Measurements from ENCODE around the gene SPOP.

SPOP gene

GRCh38 chr17:49580055-49580721, 97.7 kb downstream of the SPOP start:
- Mint-ChIP-seq H3K9me3 (no peaks in the 10 kb centered on the region), H3K4me3 (peak overlapping the region in 2 of 3 experiments; percentile 43 to 52), H3K4me1 (no peaks in the 10 kb centered on the region), H3K27ac (no peak overlapping the region), H3K27me3 (ENCODE audit: low read depth) (peaks cover 29% of the 10 kb centered on the region), H3K36me3 (ENCODE audit: low read depth) (no peaks in the 10 kb centered on the region)
- TF ChIP-seq CTCF (IDR thresholded peaks at IDR 0.05; ENCODE audit: unreplicated experiment in 3 of 3) = no peak

GRCh38 chr17:49579522-49579921, 98.4 kb downstream of the SPOP start:
- peak overlapping the region in 1 of 3 experiments; percentile 43 for H3K4me3 Mint-ChIP-seq
- no peak overlapping the region for H3K27ac Mint-ChIP-seq
- H3K4me1 Mint-ChIP-seq = no peaks in the 10 kb centered on the region
- H3K9me3 Mint-ChIP-seq = no peaks in the 10 kb centered on the region
- no peak for TF ChIP-seq CTCF (IDR thresholded peaks at IDR 0.05; ENCODE audit: unreplicated experiment in 3 of 3)
- peaks cover 34% of the 10 kb centered on the region for H3K27me3 Mint-ChIP-seq (ENCODE audit: low read depth)
- no peaks in the 10 kb centered on the region for H3K36me3 Mint-ChIP-seq (ENCODE audit: low read depth)

DNA sequence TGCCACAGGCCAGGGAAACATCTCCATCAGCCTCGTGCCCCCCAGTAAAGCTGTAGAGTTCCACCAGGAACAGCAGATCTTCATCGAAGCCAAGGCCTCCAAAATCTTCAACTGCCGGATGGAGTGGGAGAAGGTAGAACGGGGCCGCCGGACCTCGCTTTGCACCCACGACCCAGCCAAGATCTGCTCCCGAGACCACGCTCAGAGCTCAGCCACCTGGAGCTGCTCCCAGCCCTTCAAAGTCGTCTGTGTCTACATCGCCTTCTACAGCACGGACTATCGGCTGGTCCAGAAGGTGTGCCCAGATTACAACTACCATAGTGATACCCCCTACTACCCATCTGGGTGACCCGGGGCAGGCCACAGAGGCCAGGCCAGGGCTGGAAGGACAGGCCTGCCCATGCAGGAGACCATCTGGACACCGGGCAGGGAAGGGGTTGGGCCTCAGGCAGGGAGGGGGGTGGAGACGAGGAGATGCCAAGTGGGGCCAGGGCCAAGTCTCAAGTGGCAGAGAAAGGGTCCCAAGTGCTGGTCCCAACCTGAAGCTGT, 98.9 kb downstream of the SPOP start:
- TF ChIP-seq CTCF (IDR thresholded peaks at IDR 0.05; ENCODE audit: unreplicated experiment in 3 of 3) = no peak
- Mint-ChIP-seq H3K36me3 (ENCODE audit: low read depth) (no peaks in the 10 kb centered on the region), H3K9me3 (no peaks in the 10 kb centered on the region), H3K27me3 (ENCODE audit: low read depth) (peaks cover 39% of the 10 kb centered on the region), H3K27ac (no peak overlapping the region), H3K4me1 (no peaks in the 10 kb centered on the region), H3K4me3 (peak overlapping the region in 2 of 3 experiments; percentile 32 to 41)

GRCh38 chr17:49578414-49578813, 99.5 kb downstream of the SPOP start:
- H3K27me3 Mint-ChIP-seq (ENCODE audit: low read depth) = peaks cover 41% of the 10 kb centered on the region
- H3K9me3 Mint-ChIP-seq = no peaks in the 10 kb centered on the region
- H3K4me1 Mint-ChIP-seq = no peaks in the 10 kb centered on the region
- TF ChIP-seq CTCF (IDR thresholded peaks at IDR 0.05; ENCODE audit: unreplicated experiment in 3 of 3) = no peak
- no peaks in the 10 kb centered on the region for H3K36me3 Mint-ChIP-seq (ENCODE audit: low read depth)
- H3K27ac Mint-ChIP-seq = no peak overlapping the region
- H3K4me3 Mint-ChIP-seq = no peak overlapping the region

GRCh38 chr17:49577963-49578362, 99.9 kb downstream of the SPOP start:
- H3K4me1 Mint-ChIP-seq = no peaks in the 10 kb centered on the region
- H3K27me3 Mint-ChIP-seq (ENCODE audit: low read depth) = peaks cover 44% of the 10 kb centered on the region
- no peaks in the 10 kb centered on the region for H3K9me3 Mint-ChIP-seq
- peak overlapping the region; percentile 83 to 89 (median 86) for H3K4me3 Mint-ChIP-seq
- no peak overlapping the region for H3K27ac Mint-ChIP-seq
- TF ChIP-seq CTCF (IDR thresholded peaks at IDR 0.05; ENCODE audit: unreplicated experiment in 3 of 3) = no peak
- H3K36me3 Mint-ChIP-seq (ENCODE audit: low read depth) = no peaks in the 10 kb centered on the region

- no peak for TF ChIP-seq CTCF (IDR thresholded peaks at IDR 0.05; ENCODE audit: unreplicated experiment in 3 of 3)
- no peaks in the 10 kb centered on the region for H3K9me3 Mint-ChIP-seq
- H3K4me1 Mint-ChIP-seq = no peaks in the 10 kb centered on the region
- H3K27ac Mint-ChIP-seq = no peak overlapping the region
- H3K36me3 Mint-ChIP-seq (ENCODE audit: low read depth) = no peaks in the 10 kb centered on the region
- H3K27me3 Mint-ChIP-seq (ENCODE audit: low read depth) = peaks cover 47% of the 10 kb centered on the region
- peak overlapping the region; percentile 83 to 89 (median 86) for H3K4me3 Mint-ChIP-seq
These were observed 100.3 kb downstream of the SPOP start for GRCh38 chr17:49577650-49577934.

Data from nephron (organoid).